ENCODE results near the gene PLEKHA8. TPM values are rescaled to one million over a fixed set of nuclear protein-coding genes. Genes with fewer than 3 reads are reported as not detected.
A peak's percentile ranks its signal among the peaks of the same experiment; 100 is the strongest.

PLEKHA8 gene
- total RNA-seq, 1 donor from 2014 or later, result 62.1 TPM

GRCh38 chr7:30159698-30160143 lies 131.5 kb downstream of the PLEKHA8 start:
- Mint-ChIP-seq H3K4me1 (ENCODE audit: low read depth) (peaks cover 42% of the 10 kb centered on the region), H3K27ac (no peak overlapping the region), H3K27me3 (no peaks in the 10 kb centered on the region), H3K36me3 (ENCODE audit: insufficient read depth) (peaks cover 4% of the 10 kb centered on the region), H3K9me3 (ENCODE audit: low read depth) (no peaks in the 10 kb centered on the region), H3K4me3 (ENCODE audit: low read depth) (no peak overlapping the region)
- peak; percentile 19 for TF ChIP-seq CTCF (IDR thresholded peaks at IDR 0.05; ENCODE audit: unreplicated experiment)
- DNase-seq (ENCODE audit: low spot score, unreplicated experiment), result no peak

- no peaks in the 10 kb centered on the region for H3K9me3 Mint-ChIP-seq (ENCODE audit: low read depth)
- no peak for DNase-seq (ENCODE audit: low spot score, unreplicated experiment)
- peaks cover 4% of the 10 kb centered on the region for H3K36me3 Mint-ChIP-seq (ENCODE audit: insufficient read depth)
- TF ChIP-seq CTCF (IDR thresholded peaks at IDR 0.05; ENCODE audit: unreplicated experiment), result no peak
- H3K4me3 Mint-ChIP-seq (ENCODE audit: low read depth), result no peak overlapping the region
- peak overlapping the region; percentile 6 for H3K27ac Mint-ChIP-seq
- H3K27me3 Mint-ChIP-seq, result no peaks in the 10 kb centered on the region
- peaks cover 45% of the 10 kb centered on the region for H3K4me1 Mint-ChIP-seq (ENCODE audit: low read depth)
Observed at GRCh38 chr7:30160329-30160728, 132.1 kb downstream of the PLEKHA8 start.

GRCh38 chr7:30162133-30162532 lies 133.9 kb downstream of the PLEKHA8 start:
- Mint-ChIP-seq H3K4me3 (ENCODE audit: low read depth) (peak overlapping the region; percentile 54), H3K4me1 (ENCODE audit: low read depth) (peaks cover 58% of the 10 kb centered on the region), H3K36me3 (ENCODE audit: insufficient read depth) (peaks cover 4% of the 10 kb centered on the region), H3K9me3 (ENCODE audit: low read depth) (no peaks in the 10 kb centered on the region), H3K27me3 (no peaks in the 10 kb centered on the region), H3K27ac (no peak overlapping the region)
- no peak for DNase-seq (ENCODE audit: low spot score, unreplicated experiment)
- no peak for TF ChIP-seq CTCF (IDR thresholded peaks at IDR 0.05; ENCODE audit: unreplicated experiment)

- no peak for TF ChIP-seq CTCF (IDR thresholded peaks at IDR 0.05; ENCODE audit: unreplicated experiment)
- peak overlapping the region; percentile 85 for H3K27ac Mint-ChIP-seq
- H3K4me3 Mint-ChIP-seq (ENCODE audit: low read depth), result peak overlapping the region; percentile 54
- no peaks in the 10 kb centered on the region for H3K9me3 Mint-ChIP-seq (ENCODE audit: low read depth)
- H3K4me1 Mint-ChIP-seq (ENCODE audit: low read depth), result peaks cover 58% of the 10 kb centered on the region
- peaks cover 1% of the 10 kb centered on the region for H3K36me3 Mint-ChIP-seq (ENCODE audit: insufficient read depth)
- no peak for DNase-seq (ENCODE audit: low spot score, unreplicated experiment)
- H3K27me3 Mint-ChIP-seq, result no peaks in the 10 kb centered on the region
Observed at GRCh38 chr7:30162622-30163124, 134.5 kb downstream of the PLEKHA8 start.

- TF ChIP-seq CTCF (IDR thresholded peaks at IDR 0.05; ENCODE audit: unreplicated experiment), result no peak
- no peak for DNase-seq (ENCODE audit: low spot score, unreplicated experiment)
- Mint-ChIP-seq H3K9me3 (ENCODE audit: low read depth) (no peaks in the 10 kb centered on the region), H3K4me1 (ENCODE audit: low read depth) (peaks cover 58% of the 10 kb centered on the region), H3K27ac (peak overlapping the region; percentile 87), H3K27me3 (peaks cover under 1% of the 10 kb centered on the region), H3K36me3 (ENCODE audit: insufficient read depth) (peaks cover 1% of the 10 kb centered on the region), H3K4me3 (ENCODE audit: low read depth) (no peak overlapping the region)
Observed at GRCh38 chr7:30163231-30163894, 135.2 kb downstream of the PLEKHA8 start.
